K562 (cell line): ENCODE results near the gene AHI1. TPM values are rescaled to one million over a fixed set of nuclear protein-coding genes. Genes with fewer than 3 reads are reported as not detected.

Experiments used
- BRD9 ChIP-seq: fragments of 450-650 bp; IDR thresholded peaks from 2 replicates; pipeline ENCODE4 v1.6.1; 2018; ENCODE audit warnings: low read depth; ENCODE audit not compliant: partially characterized antibody
- CEBPG ChIP-seq, 3 experiments: fragments of 200-800 bp in 1 of 3; sonication (Bioruptor generic) in 1 of 3; sonication (generic) in 1 of 3; formaldehyde crosslinking in 1 of 3; IDR thresholded peaks in 2 of 3; conservative IDR thresholded peaks in 1 of 3; 2 replicates each; pipeline versions ENCODE4 v1.6.1 to v1.8.0; 2016 to 2022; ENCODE audit warnings: missing compliant biosample characterization in 2 of 3, missing genetic modification characterization in 2 of 3, mild to moderate bottlenecking in 1 of 3, missing genetic modification reagents in 1 of 3
- CHAMP1 ChIP-seq: fragments of 450-650 bp; IDR thresholded peaks from 2 replicates; pipeline ENCODE4 v1.6.1; 2016; ENCODE audit warnings: mild to moderate bottlenecking
- CTCFL ChIP-seq: IDR thresholded peaks from 2 replicates; pipeline ENCODE4 v1.6.1; 2011; ENCODE audit warnings: borderline replicate concordance, low read depth, mild to moderate bottlenecking, moderate library complexity, low read length; ENCODE audit not compliant: insufficient read depth, poor library complexity, severe bottlenecking
- ERF ChIP-seq: fragments of 450-650 bp; formaldehyde crosslinking; IDR thresholded peaks from 2 replicates; pipeline ENCODE4 v1.4.0; 2020; ENCODE audit warnings: mild to moderate bottlenecking, mixed read lengths
- ESRRB ChIP-seq: fragments of 250-450 bp; sonication (Bioruptor Pico); IDR thresholded peaks from 2 replicates; pipeline ENCODE4 v1.5.0; 2020; ENCODE audit warnings: mild to moderate bottlenecking, moderate library complexity, borderline replicate concordance
- POLR2AphosphoS2 ChIP-seq: IDR thresholded peaks from 2 replicates; pipeline ENCODE4 v1.6.1; 2012; ENCODE audit warnings: low read length, improper control_type of control experiment
- RBBP5 ChIP-seq: fragments of 200-600 bp; sonication (generic); IDR thresholded peaks from 2 replicates; pipeline ENCODE4 v1.6.1; 2012; ENCODE audit warnings: borderline replicate concordance, mild to moderate bottlenecking, low read length, control low read depth, inconsistent platforms; ENCODE audit not compliant: insufficient read depth, poor library complexity, severe bottlenecking
- TAF1 ChIP-seq: IDR thresholded peaks from 2 replicates; pipeline ENCODE4 v1.6.1; 2011; ENCODE audit warnings: mild to moderate bottlenecking, low read length, moderate library complexity; ENCODE audit not compliant: insufficient read depth, control insufficient read depth, severe bottlenecking; ENCODE audit errors: extremely low read depth
- ZNF445 ChIP-seq: fragments of 250-450 bp; sonication (Bioruptor Pico); IDR thresholded peaks from 2 replicates; pipeline ENCODE4 v1.4.0; 2020; ENCODE audit warnings: low read depth, mild to moderate bottlenecking, moderate library complexity
- polyA plus RNA-seq, 8 experiments: library from polyadenylated mRNA; depleted of rRNA in 4 of 8; stranded (reverse) in 5 of 8; unstranded in 3 of 8; fragments of >200 nt; fragmentation: Nextera tagmentation in 2 of 8; fragmentation: Illumina TruSeq in 1 of 8; extraction: Ambion mirVana in 2 of 8; extraction: Trizol in 1 of 8; gene quantifications; 2 replicates each; pipeline versions ENCODE4 v1.2.1 to v1.2.3, GENCODE V29; 2011 to 2014; ENCODE audit warnings: inconsistent platforms in 1 of 8, missing spikeins in 1 of 8
- total RNA-seq, 7 experiments: library from RNA; depleted of rRNA in 6 of 7; stranded (reverse); fragments of >200 nt in 6 of 7; fragmentation: Illumina TruSeq in 2 of 7; extraction: Trizol in 2 of 7; gene quantifications; 2 replicates each; pipeline versions ENCODE4 v1.2.1 to v1.2.3, GENCODE V29; 2011 to 2021; ENCODE audit warnings: low replicate concordance in 1 of 7
- TF ChIP-seq, protein P1 (sequence below): fragments of 450-650 bp; formaldehyde crosslinking; IDR thresholded peaks from 2 replicates; pipeline ENCODE4 v1.4.0; 2020; ENCODE audit warnings: mild to moderate bottlenecking, mixed read lengths
- TF ChIP-seq, protein P2 (sequence below): sonication (generic); formaldehyde crosslinking; IDR thresholded peaks from 2 replicates; pipeline ENCODE4 v1.8.0; 2022; ENCODE audit warnings: missing genetic modification reagents, mild to moderate bottlenecking, moderate library complexity, borderline replicate concordance
- TF ChIP-seq, protein P3 (sequence below): fragments of 250-450 bp; sonication (Bioruptor Pico); IDR thresholded peaks from 2 replicates; pipeline ENCODE4 v1.5.0; 2021; ENCODE audit warnings: mild to moderate bottlenecking, borderline replicate concordance

The AHI1 gene
- total and polyA plus RNA-seq, 9 of the 15 experiments (the other 6 are each of a cell fraction or from before 2014, with no cell fraction given): 24.7 to 54.9 (median 32.2) TPM

GRCh38 chr6:135286962-135287538, 210.5 kb downstream of the AHI1 start (continued):
- TF ChIP-seq RBBP5: no peak
- TF ChIP-seq CHAMP1: peak; percentile 66; the same call in 1 of the 2 replicates
- no peak for TF ChIP-seq BRD9
- no peak for TF ChIP-seq CEBPG (CRISPR knock-in tag; IDR thresholded peaks at IDR 0.05)
- no peak for TF ChIP-seq CEBPG (tag; conservative IDR thresholded peaks at IDR 0.05 in 1 of 2, IDR thresholded peaks at IDR 0.05 in 1 of 2)
- no peak for TF ChIP-seq ESRRB (CRISPR knock-in tag)
- TF ChIP-seq POLR2AphosphoS2: no peak
- TF ChIP-seq, protein P1, sequence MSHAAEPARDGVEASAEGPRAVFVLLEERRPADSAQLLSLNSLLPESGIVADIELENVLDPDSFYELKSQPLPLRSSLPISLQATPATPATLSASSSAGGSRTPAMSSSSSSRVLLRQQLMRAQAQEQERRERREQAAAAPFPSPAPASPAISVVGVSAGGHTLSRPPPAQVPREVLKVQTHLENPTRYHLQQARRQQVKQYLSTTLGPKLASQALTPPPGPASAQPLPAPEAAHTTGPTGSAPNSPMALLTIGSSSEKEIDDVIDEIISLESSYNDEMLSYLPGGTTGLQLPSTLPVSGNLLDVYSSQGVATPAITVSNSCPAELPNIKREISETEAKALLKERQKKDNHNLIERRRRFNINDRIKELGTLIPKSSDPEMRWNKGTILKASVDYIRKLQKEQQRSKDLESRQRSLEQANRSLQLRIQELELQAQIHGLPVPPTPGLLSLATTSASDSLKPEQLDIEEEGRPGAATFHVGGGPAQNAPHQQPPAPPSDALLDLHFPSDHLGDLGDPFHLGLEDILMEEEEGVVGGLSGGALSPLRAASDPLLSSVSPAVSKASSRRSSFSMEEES (CRISPR knock-in tag): no peak
- TF ChIP-seq, protein P2, sequence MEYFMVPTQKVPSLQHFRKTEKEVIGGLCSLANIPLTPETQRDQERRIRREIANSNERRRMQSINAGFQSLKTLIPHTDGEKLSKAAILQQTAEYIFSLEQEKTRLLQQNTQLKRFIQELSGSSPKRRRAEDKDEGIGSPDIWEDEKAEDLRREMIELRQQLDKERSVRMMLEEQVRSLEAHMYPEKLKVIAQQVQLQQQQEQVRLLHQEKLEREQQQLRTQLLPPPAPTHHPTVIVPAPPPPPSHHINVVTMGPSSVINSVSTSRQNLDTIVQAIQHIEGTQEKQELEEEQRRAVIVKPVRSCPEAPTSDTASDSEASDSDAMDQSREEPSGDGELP (CRISPR knock-in tag): no peak
- TF ChIP-seq, protein P3, sequence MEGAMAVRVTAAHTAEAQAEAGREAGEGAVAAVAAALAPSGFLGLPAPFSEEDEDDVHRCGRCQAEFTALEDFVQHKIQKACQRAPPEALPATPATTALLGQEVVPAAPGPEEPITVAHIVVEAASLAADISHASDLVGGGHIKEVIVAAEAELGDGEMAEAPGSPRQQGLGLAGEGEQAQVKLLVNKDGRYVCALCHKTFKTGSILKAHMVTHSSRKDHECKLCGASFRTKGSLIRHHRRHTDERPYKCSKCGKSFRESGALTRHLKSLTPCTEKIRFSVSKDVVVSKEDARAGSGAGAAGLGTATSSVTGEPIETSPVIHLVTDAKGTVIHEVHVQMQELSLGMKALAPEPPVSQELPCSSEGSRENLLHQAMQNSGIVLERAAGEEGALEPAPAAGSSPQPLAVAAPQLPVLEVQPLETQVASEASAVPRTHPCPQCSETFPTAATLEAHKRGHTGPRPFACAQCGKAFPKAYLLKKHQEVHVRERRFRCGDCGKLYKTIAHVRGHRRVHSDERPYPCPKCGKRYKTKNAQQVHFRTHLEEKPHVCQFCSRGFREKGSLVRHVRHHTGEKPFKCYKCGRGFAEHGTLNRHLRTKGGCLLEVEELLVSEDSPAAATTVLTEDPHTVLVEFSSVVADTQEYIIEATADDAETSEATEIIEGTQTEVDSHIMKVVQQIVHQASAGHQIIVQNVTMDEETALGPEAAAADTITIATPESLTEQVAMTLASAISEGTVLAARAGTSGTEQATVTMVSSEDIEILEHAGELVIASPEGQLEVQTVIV: no peak
- no peak for TF ChIP-seq TAF1
- no peak for TF ChIP-seq ZNF445 (CRISPR knock-in tag)
- no peak for TF ChIP-seq CTCFL
- no peak for TF ChIP-seq ERF (CRISPR knock-in tag)
